Measurements from ENCODE around the gene DOCK1.

The DOCK1 gene

DNA sequence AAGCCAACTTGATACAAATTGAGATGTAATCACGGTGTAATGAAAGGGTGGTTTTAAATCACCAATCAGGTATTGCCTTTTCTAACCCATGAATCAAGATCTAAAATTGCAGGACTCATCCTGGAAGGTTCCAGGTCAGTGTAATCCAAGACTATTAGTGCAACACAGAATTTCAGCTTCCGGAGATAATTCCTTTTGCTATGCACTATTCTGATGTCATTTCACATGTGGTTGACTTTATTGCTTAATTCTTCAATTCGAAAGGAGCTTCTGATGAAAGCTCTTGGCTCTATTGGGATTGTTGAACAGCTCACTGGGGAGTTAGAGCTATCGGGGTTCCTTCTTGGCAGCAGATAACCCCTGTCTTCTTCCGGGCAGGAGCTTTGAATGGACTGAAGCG, 438.6 kb downstream of the DOCK1 start:
- no peak overlapping the region for H3K18ac ChIP-seq (ENCODE audit: low read length)
- no CpG with 5 or more reads among the region's 6 CpGs for WGBS, 2 donors (ENCODE audit: extremely low coverage in 2 of 2, insufficient read length in 2 of 2, insufficient replicate concordance in 1 of 2)
- no peak overlapping the region for H3K4me3 ChIP-seq (ENCODE audit: low read length in 2 of 2)
- no peak overlapping the region for H2BK5ac ChIP-seq (ENCODE audit: low read length)
- no peak overlapping the region for H3K14ac ChIP-seq (ENCODE audit: low read length)
- DNase-seq (ENCODE audit: low spot score): no peak
- no peak overlapping the region for H3K9ac ChIP-seq (ENCODE audit: low read depth, low read length, poor library complexity)
- no peak overlapping the region for H4K91ac ChIP-seq (ENCODE audit: low read depth, low read length, poor library complexity)
- H3K27ac ChIP-seq (replicated peaks; ENCODE audit: low read length): no peak overlapping the region
- H3K9me3 ChIP-seq (replicated peaks in 1 of 2; ENCODE audit: control insufficient read depth in 2 of 2, insufficient read depth in 1 of 2, low read depth in 1 of 2, low read length in 2 of 2): no peaks in the 10 kb centered on the region
- no peak overlapping the region for H2BK15ac ChIP-seq (ENCODE audit: low read length)
- peaks cover 0 to 24% of the 10 kb centered on the region in 2 donors for H3K4me1 ChIP-seq (ENCODE audit: control insufficient read depth in 2 of 2, insufficient read depth in 1 of 2, low read depth in 1 of 2, low read length in 2 of 2)
- no peak overlapping the region for H3K4ac ChIP-seq (ENCODE audit: low read length)
- H2BK12ac ChIP-seq (ENCODE audit: low read length): no peak overlapping the region
- no peak overlapping the region for H2AFZ ChIP-seq (ENCODE audit: low read length)
- H3K23ac ChIP-seq (ENCODE audit: low read depth, low read length, poor library complexity): no peak overlapping the region
- no peak overlapping the region for H4K8ac ChIP-seq (ENCODE audit: low read depth, low read length)
- H2AK5ac ChIP-seq (ENCODE audit: low read depth, low read length): no peak overlapping the region
- H2BK120ac ChIP-seq (ENCODE audit: low read depth, low read length): no peak overlapping the region
- H3K27me3 ChIP-seq (ENCODE audit: control insufficient read depth in 3 of 3, insufficient read depth in 3 of 3, low read depth in 1 of 3, low read length in 3 of 3): no peaks in the 10 kb centered on the region
- H3K4me2 ChIP-seq (ENCODE audit: insufficient read depth, low read length, poor library complexity, severe bottlenecking): no peak overlapping the region
- H3K79me1 ChIP-seq (ENCODE audit: low read depth, low read length): no peaks in the 10 kb centered on the region
- H3K36me3 ChIP-seq (replicated peaks in 1 of 2; ENCODE audit: control insufficient read depth in 2 of 2, insufficient read depth in 2 of 2, low read length in 2 of 2): peaks cover 0 to 31% of the 10 kb centered on the region in 2 donors

GRCh38 chr10:127344346-127344745, 439.1 kb downstream of the DOCK1 start:
- Histone ChIP-seq H3K18ac (ENCODE audit: low read length) (no peak overlapping the region), H3K23ac (ENCODE audit: low read depth, low read length, poor library complexity) (no peak overlapping the region), H3K36me3 (replicated peaks in 1 of 2; ENCODE audit: control insufficient read depth in 2 of 2, insufficient read depth in 2 of 2, low read length in 2 of 2) (peaks cover 0 to 31% of the 10 kb centered on the region in 2 donors), H2BK12ac (ENCODE audit: low read length) (no peak overlapping the region), H3K14ac (ENCODE audit: low read length) (no peak overlapping the region), H3K9me3 (replicated peaks in 1 of 2; ENCODE audit: control insufficient read depth in 2 of 2, insufficient read depth in 1 of 2, low read depth in 1 of 2, low read length in 2 of 2) (no peaks in the 10 kb centered on the region), H3K4me3 (ENCODE audit: low read length in 2 of 2) (no peak overlapping the region), H2BK5ac (ENCODE audit: low read length) (no peak overlapping the region), H2AK5ac (ENCODE audit: low read depth, low read length) (no peak overlapping the region), H2AFZ (ENCODE audit: low read length) (no peak overlapping the region), H3K4me2 (ENCODE audit: insufficient read depth, low read length, poor library complexity, severe bottlenecking) (no peak overlapping the region), H4K8ac (ENCODE audit: low read depth, low read length) (no peak overlapping the region), H3K9ac (ENCODE audit: low read depth, low read length, poor library complexity) (no peak overlapping the region), H4K91ac (ENCODE audit: low read depth, low read length, poor library complexity) (no peak overlapping the region), H2BK15ac (ENCODE audit: low read length) (no peak overlapping the region), H3K4me1 (ENCODE audit: control insufficient read depth in 2 of 2, insufficient read depth in 1 of 2, low read depth in 1 of 2, low read length in 2 of 2) (peaks cover 0 to 22% of the 10 kb centered on the region in 2 donors), H3K27me3 (ENCODE audit: control insufficient read depth in 3 of 3, insufficient read depth in 3 of 3, low read depth in 1 of 3, low read length in 3 of 3) (no peaks in the 10 kb centered on the region), H3K4ac (ENCODE audit: low read length) (no peak overlapping the region), H3K27ac (replicated peaks; ENCODE audit: low read length) (no peak overlapping the region), H2BK120ac (ENCODE audit: low read depth, low read length) (no peak overlapping the region), H3K79me1 (ENCODE audit: low read depth, low read length) (no peaks in the 10 kb centered on the region)
- no CpG with 5 or more reads among the region's 6 CpGs for WGBS, 2 donors (ENCODE audit: extremely low coverage in 2 of 2, insufficient read length in 2 of 2, insufficient replicate concordance in 1 of 2)
- no peak for DNase-seq (ENCODE audit: low spot score)

GRCh38 chr10:127345231-127345965, 440.2 kb downstream of the DOCK1 start:
- Histone ChIP-seq H3K36me3 (replicated peaks in 1 of 2; ENCODE audit: control insufficient read depth in 2 of 2, insufficient read depth in 2 of 2, low read length in 2 of 2) (peaks cover 0 to 31% of the 10 kb centered on the region in 2 donors), H4K91ac (ENCODE audit: low read depth, low read length, poor library complexity) (peak overlapping the region; percentile 54), H3K79me1 (ENCODE audit: low read depth, low read length) (no peaks in the 10 kb centered on the region), H3K23ac (ENCODE audit: low read depth, low read length, poor library complexity) (no peak overlapping the region), H2BK12ac (ENCODE audit: low read length) (no peak overlapping the region), H2BK120ac (ENCODE audit: low read depth, low read length) (peak overlapping the region; percentile 37), H2BK5ac (ENCODE audit: low read length) (peak overlapping the region; percentile 59), H3K27ac (replicated peaks; ENCODE audit: low read length) (no peak overlapping the region), H3K27me3 (ENCODE audit: control insufficient read depth in 3 of 3, insufficient read depth in 3 of 3, low read depth in 1 of 3, low read length in 3 of 3) (no peaks in the 10 kb centered on the region), H2AK5ac (ENCODE audit: low read depth, low read length) (no peak overlapping the region), H3K4me3 (ENCODE audit: low read length in 2 of 2) (peak overlapping the region in 1 of 2 donors; percentile 33), H3K14ac (ENCODE audit: low read length) (peak overlapping the region; percentile 75), H3K4me2 (ENCODE audit: insufficient read depth, low read length, poor library complexity, severe bottlenecking) (no peak overlapping the region), H3K4me1 (ENCODE audit: control insufficient read depth in 2 of 2, insufficient read depth in 1 of 2, low read depth in 1 of 2, low read length in 2 of 2) (peaks cover 0 to 21% of the 10 kb centered on the region in 2 donors), H3K9ac (ENCODE audit: low read depth, low read length, poor library complexity) (no peak overlapping the region), H4K8ac (ENCODE audit: low read depth, low read length) (peak overlapping the region; percentile 19), H2AFZ (ENCODE audit: low read length) (no peak overlapping the region), H3K9me3 (replicated peaks in 1 of 2; ENCODE audit: control insufficient read depth in 2 of 2, insufficient read depth in 1 of 2, low read depth in 1 of 2, low read length in 2 of 2) (no peaks in the 10 kb centered on the region), H3K18ac (ENCODE audit: low read length) (peak overlapping the region; percentile 58), H2BK15ac (ENCODE audit: low read length) (peak overlapping the region; percentile 38), H3K4ac (ENCODE audit: low read length) (peak overlapping the region; percentile 28)
- WGBS, 2 donors (ENCODE audit: extremely low coverage in 2 of 2, insufficient read length in 2 of 2, insufficient replicate concordance in 1 of 2): no CpG with 5 or more reads among the region's 17 CpGs
- no peak for DNase-seq (ENCODE audit: low spot score)

DNA sequence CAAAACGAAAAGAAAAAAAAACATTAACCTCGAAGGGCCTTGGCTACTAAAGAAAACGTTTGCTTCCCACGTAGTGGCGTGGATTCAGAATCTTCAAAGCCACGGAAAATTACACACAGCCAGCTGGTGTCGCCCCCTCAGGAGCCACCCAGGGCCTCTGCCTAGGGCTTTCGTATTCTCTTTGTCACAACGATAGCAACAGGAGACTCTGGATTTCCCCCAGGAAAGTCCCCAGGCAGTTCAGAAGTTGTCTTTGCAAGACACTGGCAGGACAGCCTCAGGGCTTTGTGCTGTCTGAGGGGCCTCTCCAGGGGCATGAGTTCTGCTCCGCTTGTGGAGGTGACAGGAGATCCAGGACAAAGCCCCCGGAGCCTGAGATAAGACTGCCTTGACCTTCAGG, 441.4 kb downstream of the DOCK1 start:
- peaks cover 0 to 20% of the 10 kb centered on the region in 2 donors for H3K4me1 ChIP-seq (ENCODE audit: control insufficient read depth in 2 of 2, insufficient read depth in 1 of 2, low read depth in 1 of 2, low read length in 2 of 2)
- no peak overlapping the region for H2BK5ac ChIP-seq (ENCODE audit: low read length)
- no peak overlapping the region for H3K23ac ChIP-seq (ENCODE audit: low read depth, low read length, poor library complexity)
- H2BK15ac ChIP-seq (ENCODE audit: low read length): no peak overlapping the region
- H3K36me3 ChIP-seq (replicated peaks in 1 of 2; ENCODE audit: control insufficient read depth in 2 of 2, insufficient read depth in 2 of 2, low read length in 2 of 2): peaks cover 0 to 31% of the 10 kb centered on the region in 2 donors
- no peak overlapping the region for H2BK120ac ChIP-seq (ENCODE audit: low read depth, low read length)
- H3K4ac ChIP-seq (ENCODE audit: low read length): no peak overlapping the region
- no peaks in the 10 kb centered on the region for H3K9me3 ChIP-seq (replicated peaks in 1 of 2; ENCODE audit: control insufficient read depth in 2 of 2, insufficient read depth in 1 of 2, low read depth in 1 of 2, low read length in 2 of 2)
- H3K4me2 ChIP-seq (ENCODE audit: insufficient read depth, low read length, poor library complexity, severe bottlenecking): no peak overlapping the region
- H3K27ac ChIP-seq (replicated peaks; ENCODE audit: low read length): no peak overlapping the region
- peak overlapping the region; percentile 24 for H3K18ac ChIP-seq (ENCODE audit: low read length)
- no peak overlapping the region for H2AFZ ChIP-seq (ENCODE audit: low read length)
- no CpG with 5 or more reads among the region's 11 CpGs for WGBS, 2 donors (ENCODE audit: extremely low coverage in 2 of 2, insufficient read length in 2 of 2, insufficient replicate concordance in 1 of 2)
- H3K27me3 ChIP-seq (ENCODE audit: control insufficient read depth in 3 of 3, insufficient read depth in 3 of 3, low read depth in 1 of 3, low read length in 3 of 3): no peaks in the 10 kb centered on the region
- H3K9ac ChIP-seq (ENCODE audit: low read depth, low read length, poor library complexity): no peak overlapping the region
- H4K8ac ChIP-seq (ENCODE audit: low read depth, low read length): no peak overlapping the region
- no peak overlapping the region for H3K14ac ChIP-seq (ENCODE audit: low read length)
- H2BK12ac ChIP-seq (ENCODE audit: low read length): no peak overlapping the region
- DNase-seq (ENCODE audit: low spot score): no peak
- H2AK5ac ChIP-seq (ENCODE audit: low read depth, low read length): peak overlapping the region; percentile 6
- H3K79me1 ChIP-seq (ENCODE audit: low read depth, low read length): no peaks in the 10 kb centered on the region
- H3K4me3 ChIP-seq (ENCODE audit: low read length in 2 of 2): no peak overlapping the region
- no peak overlapping the region for H4K91ac ChIP-seq (ENCODE audit: low read depth, low read length, poor library complexity)

Measured in neuronal stem cell (in vitro differentiated cells).